Inflammatory macrophage treated with lipopolysaccharide for 1 hour (primary cell): ENCODE measurements around the gene IBSP.

Experiments
- DNase-seq, 2 donors: peaks; one replicate each; pipeline ENCODE4 v3.0.0-alpha.2; 2020 to 2022

IBSP gene

GRCh38 chr4:87838890-87839591, 39.7 kb downstream of the IBSP start:
- peak; percentile 29 to 56 for DNase-seq

DNA sequence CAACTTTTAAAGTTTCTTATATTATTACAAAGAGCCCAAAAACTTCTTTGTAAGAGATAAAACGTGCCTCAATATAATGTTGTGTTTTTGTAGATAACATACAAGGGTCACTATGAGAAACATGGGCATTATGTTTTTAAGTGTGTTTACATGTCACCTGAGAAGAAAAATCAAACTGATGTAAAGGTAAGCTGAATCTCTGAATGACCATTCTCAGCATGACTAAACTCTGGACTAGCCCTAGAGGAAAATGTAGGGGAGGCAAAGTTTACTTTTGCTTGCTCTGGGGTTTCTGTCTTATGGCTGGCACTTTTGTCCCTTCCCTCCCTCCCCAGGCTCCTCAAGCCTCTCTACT, 40.2 kb downstream of the IBSP start:
- no peak for DNase-seq

DNA sequence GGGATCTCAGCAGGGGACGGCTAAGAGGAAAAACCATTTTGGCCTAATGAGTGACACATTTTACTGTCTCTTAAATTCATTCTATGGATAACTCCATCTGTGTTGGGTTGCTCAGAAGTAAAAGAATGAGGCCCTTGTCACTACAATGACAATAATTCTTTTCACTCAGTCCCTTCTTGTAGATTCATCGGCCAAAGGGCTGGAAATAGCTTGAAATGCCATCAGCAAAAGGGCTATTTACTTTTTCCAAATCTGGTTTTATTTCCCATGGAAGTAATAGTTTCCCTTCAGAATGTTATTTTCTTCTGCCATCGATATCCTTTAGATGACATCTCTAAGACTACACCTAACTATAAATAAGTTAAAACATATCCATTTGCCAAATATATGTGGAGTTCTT, 40.8 kb downstream of the IBSP start:
- DNase-seq = no peak

DNA sequence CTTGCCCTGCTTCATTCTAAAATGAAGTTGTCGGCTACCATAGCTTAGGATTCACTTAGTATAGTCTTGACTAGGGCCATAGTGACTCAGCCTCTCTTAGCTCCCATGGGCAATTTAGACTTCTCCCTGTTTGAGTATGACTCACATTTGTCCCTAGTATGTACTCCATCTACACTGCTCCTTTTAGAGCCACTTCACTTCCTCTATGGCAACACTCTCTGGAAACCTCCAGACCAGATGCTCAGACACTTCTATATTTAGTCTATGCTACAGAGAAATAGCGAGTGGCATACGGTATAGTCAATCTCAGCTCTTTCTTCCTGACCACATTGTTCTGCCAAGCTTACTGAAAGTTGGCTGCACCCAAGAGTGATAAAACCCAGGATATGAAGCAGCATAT, 44.6 kb downstream of the IBSP start:
- DNase-seq = peak; percentile 88 to 97

- DNase-seq = peak; percentile 56 to 63
Observed at GRCh38 chr4:87844452-87844851, 45.1 kb downstream of the IBSP start.

GRCh38 chr4:87846226-87846625, 46.9 kb downstream of the IBSP start:
- DNase-seq = no peak

DNA sequence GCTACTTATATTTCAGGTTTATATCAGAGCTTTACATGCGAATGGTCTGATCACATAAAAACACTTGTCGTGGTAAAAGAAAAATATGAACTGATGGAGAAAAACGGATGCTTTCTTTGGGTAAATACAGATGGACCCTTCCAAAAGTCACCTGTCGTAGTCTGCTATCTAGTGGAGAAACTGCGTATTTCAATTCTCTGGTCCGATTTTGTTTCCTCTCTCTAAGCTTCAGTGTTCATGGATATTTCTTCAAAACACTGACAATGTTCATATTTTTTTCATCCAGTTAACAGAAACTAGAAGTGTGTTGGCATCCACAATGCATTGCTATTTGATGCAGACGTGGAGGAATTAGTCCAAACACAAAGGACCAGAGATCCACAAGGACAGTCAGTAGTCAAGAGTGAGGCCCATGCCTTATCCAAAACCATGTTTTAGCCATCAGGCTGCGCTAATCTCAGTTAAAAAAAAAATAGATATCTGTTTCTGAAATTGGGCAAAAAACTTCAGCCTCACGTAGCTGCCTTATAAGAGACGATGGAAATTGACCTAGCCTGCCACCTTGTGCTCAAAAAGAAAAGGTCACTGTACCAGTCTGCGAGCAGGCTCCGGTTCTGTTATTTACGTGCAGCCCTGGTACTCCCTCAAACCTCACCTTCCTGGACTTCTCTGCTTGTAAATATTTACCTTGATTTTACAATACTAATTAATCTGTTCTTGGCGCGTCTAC, 49.4 kb downstream of the IBSP start:
- peak; percentile 47 to 71 for DNase-seq

- DNase-seq = peak in 1 of 2 donors; percentile 34
Observed at GRCh38 chr4:87849612-87850011, 50.3 kb downstream of the IBSP start.

- DNase-seq = peak; percentile 89 to 96
Observed at GRCh38 chr4:87851332-87851731, 52.0 kb downstream of the IBSP start.

DNA sequence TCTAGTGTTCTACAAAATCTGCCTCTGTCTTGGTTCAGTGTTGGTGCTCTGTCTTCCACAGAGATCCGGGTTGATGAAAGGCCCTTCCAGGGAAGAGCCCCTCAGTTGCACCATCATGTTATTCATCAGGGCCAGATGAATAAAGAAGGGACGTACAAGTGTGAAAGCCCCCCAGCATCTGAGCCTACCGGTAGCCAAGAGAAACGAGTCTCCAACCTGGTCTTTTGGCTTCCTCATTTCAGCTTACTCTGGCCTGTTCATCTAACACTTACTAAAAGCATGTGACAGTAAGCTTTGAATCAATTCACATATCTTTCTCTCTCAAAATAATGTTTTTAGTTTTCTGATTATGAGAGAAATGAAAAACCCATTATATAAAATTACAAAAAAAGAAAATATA, 52.6 kb downstream of the IBSP start:
- DNase-seq = no peak

DNA sequence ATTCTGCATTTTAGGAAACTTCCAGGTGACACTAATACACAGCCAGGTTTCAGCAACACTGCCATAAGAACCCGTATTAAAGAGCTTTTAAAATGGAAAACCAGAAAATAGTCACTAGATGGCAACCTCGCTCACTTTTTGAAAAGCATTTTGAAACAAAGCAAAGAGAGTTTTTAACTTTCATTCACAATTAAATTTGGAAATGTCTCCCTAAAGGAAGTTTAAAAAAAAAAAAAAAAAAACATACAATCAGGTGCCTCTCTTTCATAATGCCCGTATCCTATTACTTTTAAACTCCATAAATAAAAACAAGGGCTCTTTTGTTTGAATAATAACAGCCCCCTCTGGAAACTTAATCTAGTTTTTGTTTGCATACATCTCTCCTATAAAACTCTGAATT, 53.8 kb downstream of the IBSP start:
- peak; percentile 61 to 91 for DNase-seq

DNA sequence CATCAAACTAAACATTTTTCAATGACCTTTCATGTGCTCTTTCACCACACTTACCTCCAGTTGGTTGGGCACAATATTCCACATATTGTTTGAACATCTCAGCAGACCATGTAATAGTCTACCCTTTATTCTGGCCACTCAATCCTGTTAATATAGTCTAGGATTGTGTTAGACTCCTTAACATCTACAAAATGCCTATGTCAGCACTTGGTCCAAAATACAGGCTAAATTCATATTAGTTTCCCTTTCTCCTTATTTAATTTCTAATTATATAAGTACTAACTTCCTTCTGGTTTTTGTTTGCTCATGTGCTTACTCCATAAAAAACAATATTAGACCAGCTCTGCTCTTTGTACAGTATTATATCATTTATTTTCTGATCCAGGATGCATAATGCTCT, 54.5 kb downstream of the IBSP start:
- no peak for DNase-seq

- DNase-seq = no peak
Observed at GRCh38 chr4:87855559-87855958, 56.2 kb downstream of the IBSP start.

GRCh38 chr4:87856816-87857215, 57.5 kb downstream of the IBSP start:
- DNase-seq = no peak

DNA sequence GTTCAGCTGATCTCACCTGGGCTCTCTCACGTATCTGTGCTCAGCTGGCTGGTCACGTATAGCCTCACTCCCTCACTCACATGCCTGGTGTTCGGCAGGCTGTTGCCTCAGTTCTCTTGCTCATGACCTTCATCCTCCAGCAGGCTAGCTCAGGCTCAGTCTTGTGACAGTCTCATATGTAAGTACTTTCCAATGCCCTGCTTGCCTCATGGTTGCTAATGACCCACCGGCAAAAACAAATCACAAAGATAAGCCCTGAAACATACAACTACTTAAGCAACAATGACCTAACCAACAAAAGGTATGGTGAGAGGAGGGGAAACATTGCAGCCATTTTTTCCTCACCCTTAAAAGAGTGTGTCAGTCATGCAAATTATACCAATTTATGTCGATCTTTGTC, 58.4 kb downstream of the IBSP start:
- DNase-seq = peak in 1 of 2 donors; percentile 85
